Mucosa of stomach (tissue), 1 donor: Measurements from ENCODE around the gene ABHD12.

Experiments
- H3K27me3 ChIP-seq: one replicate; pipeline ENCODE4 v1.7.0; 2013; ENCODE audit warnings: mild to moderate bottlenecking, low read length; ENCODE audit not compliant: control insufficient read depth, insufficient read depth
- H3K36me3 ChIP-seq: one replicate; pipeline ENCODE4 v1.7.0; 2013; ENCODE audit warnings: low read length; ENCODE audit not compliant: control insufficient read depth, insufficient read depth
- H3K4me1 ChIP-seq: one replicate; pipeline ENCODE4 v1.7.0; 2013; ENCODE audit warnings: mild to moderate bottlenecking, low read length; ENCODE audit not compliant: control insufficient read depth, insufficient read depth
- H3K4me3 ChIP-seq: one replicate; pipeline ENCODE4 v1.7.0; 2013; ENCODE audit warnings: low read length
- H3K9ac ChIP-seq: one replicate; pipeline ENCODE4 v1.7.0; 2013; ENCODE audit warnings: mild to moderate bottlenecking, low read length, moderate library complexity
- H3K9me3 ChIP-seq: one replicate; pipeline ENCODE4 v1.7.0; 2013; ENCODE audit warnings: mild to moderate bottlenecking, low read length, moderate library complexity; ENCODE audit not compliant: control insufficient read depth
- donor health status: Pancreatic carcinoma.

Gene ABHD12

GRCh38 chr20:25284131-25284601 is 106.5 kb downstream of the ABHD12 start:
- Histone ChIP-seq H3K4me1 (no peaks in the 10 kb centered on the region), H3K4me3 (no peak overlapping the region), H3K9me3 (no peaks in the 10 kb centered on the region), H3K27me3 (no peaks in the 10 kb centered on the region), H3K9ac (no peak overlapping the region), H3K36me3 (peaks cover 13% of the 10 kb centered on the region)

- Histone ChIP-seq H3K36me3 (peaks cover 13% of the 10 kb centered on the region), H3K9me3 (no peaks in the 10 kb centered on the region), H3K9ac (no peak overlapping the region), H3K4me3 (no peak overlapping the region), H3K27me3 (no peaks in the 10 kb centered on the region), H3K4me1 (no peaks in the 10 kb centered on the region)
Measured at GRCh38 chr20:25283221-25283951, 107.2 kb downstream of the ABHD12 start.

GRCh38 chr20:25282796-25283195 is 107.8 kb downstream of the ABHD12 start:
- H3K9ac ChIP-seq = no peak overlapping the region
- no peaks in the 10 kb centered on the region for H3K27me3 ChIP-seq
- no peak overlapping the region for H3K4me3 ChIP-seq
- no peaks in the 10 kb centered on the region for H3K4me1 ChIP-seq
- H3K36me3 ChIP-seq = peaks cover 13% of the 10 kb centered on the region
- H3K9me3 ChIP-seq = no peaks in the 10 kb centered on the region

GRCh38 chr20:25282034-25282781 is 108.4 kb downstream of the ABHD12 start:
- Histone ChIP-seq H3K36me3 (peaks cover 13% of the 10 kb centered on the region), H3K9me3 (no peaks in the 10 kb centered on the region), H3K9ac (no peak overlapping the region), H3K27me3 (no peaks in the 10 kb centered on the region), H3K4me1 (no peaks in the 10 kb centered on the region), H3K4me3 (no peak overlapping the region)

DNA sequence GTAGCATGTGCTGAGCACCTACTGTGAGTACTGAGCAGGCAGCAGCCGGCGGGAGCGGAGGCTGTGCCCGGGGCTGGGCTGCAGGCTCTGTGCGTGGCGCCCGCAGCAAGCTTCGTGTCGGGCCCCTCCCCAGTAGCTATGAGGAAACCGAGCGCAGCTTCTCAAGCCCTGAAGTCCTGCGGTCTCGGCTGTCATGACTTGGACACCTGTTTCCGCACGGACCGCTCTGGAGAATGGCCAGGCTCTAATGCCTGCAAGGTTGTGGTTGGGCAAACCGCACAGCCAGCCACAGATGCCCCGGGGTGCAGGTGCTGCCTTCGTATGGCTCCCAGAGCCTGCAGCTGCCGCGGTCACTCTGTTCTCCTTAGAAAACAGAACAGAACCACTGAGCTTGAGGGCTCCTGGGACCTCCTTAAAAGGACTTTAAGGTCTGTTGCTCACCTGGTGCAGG is 109.1 kb downstream of the ABHD12 start:
- no peaks in the 10 kb centered on the region for H3K27me3 ChIP-seq
- peaks cover 13% of the 10 kb centered on the region for H3K36me3 ChIP-seq
- H3K9ac ChIP-seq = no peak overlapping the region
- no peaks in the 10 kb centered on the region for H3K9me3 ChIP-seq
- H3K4me3 ChIP-seq = no peak overlapping the region
- H3K4me1 ChIP-seq = no peaks in the 10 kb centered on the region

DNA sequence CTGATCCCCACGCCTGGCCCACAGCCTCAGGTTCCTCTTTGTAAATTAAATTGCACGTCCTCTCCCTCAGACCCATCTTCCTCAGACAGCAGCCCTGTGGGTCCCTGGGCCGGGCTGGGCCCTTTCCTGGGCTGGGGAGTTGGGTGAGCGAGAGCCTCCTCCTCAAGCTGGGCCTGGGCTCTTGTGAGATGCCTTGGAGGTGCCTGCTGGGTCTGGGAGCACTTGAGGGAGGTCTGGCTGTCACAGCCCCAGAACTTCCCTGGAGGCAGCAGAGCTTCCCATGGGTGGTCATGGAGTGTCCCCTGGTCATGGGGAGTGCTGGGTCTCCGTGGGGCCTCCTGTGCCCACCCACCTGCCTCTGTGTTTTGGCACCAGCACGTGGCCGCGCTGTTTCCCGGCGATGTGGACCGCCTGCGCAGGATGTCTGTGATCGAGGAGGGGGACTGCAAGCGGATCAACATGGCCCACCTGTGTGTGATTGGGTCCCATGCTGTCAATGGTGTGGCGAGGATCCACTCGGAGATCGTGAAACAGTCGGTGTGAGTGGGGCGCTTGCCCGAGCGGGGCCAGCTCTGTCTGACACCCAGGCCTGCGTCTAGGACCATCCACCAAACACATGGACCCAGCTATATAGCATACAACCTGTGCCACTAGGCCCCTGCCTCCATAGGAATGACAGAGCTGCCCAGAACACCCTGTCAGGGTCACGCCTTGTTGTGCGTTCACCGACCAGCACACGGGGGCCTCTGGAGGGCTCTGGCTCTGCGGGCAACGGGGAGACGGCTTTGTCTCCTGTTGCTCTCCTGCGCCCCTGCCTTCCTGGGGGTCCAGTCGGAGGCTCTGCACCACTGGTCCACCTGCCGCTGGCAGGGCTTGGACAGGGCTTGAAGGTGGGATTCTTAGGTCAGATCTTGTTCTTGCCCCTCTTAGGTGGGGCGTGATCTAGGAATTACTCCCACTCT is 109.8 kb downstream of the ABHD12 start:
- no peaks in the 10 kb centered on the region for H3K4me1 ChIP-seq
- no peak overlapping the region for H3K9ac ChIP-seq
- H3K9me3 ChIP-seq = no peaks in the 10 kb centered on the region
- no peak overlapping the region for H3K4me3 ChIP-seq
- H3K36me3 ChIP-seq = peaks cover 13% of the 10 kb centered on the region
- no peaks in the 10 kb centered on the region for H3K27me3 ChIP-seq

DNA sequence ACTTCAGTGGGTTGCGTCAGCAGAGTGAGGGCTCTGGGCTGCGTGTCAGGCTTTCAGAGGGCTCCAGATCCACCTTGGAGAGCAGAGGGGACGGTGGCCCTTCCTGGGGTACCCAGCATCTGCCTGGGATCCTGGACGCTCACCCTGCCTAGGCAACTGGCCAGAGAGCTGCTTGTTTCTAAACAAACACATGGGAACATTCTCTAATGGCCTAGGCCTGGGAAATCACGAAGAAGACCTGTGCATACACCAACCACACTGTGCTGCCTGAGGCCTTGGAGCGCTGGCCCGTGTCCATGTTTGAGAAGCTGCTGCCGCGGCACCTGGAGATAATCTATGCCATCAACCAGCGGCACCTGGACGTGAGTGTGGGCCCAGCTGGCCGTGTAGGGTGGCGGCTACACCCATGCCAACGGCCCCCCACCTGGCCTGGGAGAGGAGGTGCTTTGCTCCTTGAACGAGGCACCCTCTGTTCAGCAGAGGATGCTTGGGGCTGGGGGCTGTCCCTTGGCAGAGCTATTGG is 110.5 kb downstream of the ABHD12 start:
- Histone ChIP-seq H3K4me3 (no peak overlapping the region), H3K9me3 (no peaks in the 10 kb centered on the region), H3K9ac (no peak overlapping the region), H3K4me1 (no peaks in the 10 kb centered on the region), H3K27me3 (no peaks in the 10 kb centered on the region), H3K36me3 (peaks cover 13% of the 10 kb centered on the region)

DNA sequence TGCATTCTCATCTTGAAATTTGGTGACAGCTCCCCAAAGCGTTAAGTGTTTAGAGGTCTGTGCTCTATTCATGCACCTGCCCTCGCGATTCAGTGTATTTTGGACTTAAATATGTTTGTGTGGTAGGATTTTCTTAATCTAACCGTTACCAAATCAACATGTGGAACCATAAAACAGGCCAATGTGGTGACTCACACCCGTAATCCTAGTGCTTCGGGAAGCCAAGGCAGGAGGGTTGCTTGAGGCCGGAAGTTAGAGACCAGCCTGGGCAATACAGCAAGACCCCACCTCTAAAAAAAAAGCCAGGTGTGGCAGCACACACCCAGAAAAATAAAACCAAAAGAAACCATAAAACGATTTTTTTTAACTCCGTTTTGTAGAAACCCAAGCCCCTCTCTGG is 111.2 kb downstream of the ABHD12 start:
- H3K4me1 ChIP-seq = no peaks in the 10 kb centered on the region
- H3K9ac ChIP-seq = no peak overlapping the region
- no peaks in the 10 kb centered on the region for H3K27me3 ChIP-seq
- peaks cover 13% of the 10 kb centered on the region for H3K36me3 ChIP-seq
- no peaks in the 10 kb centered on the region for H3K9me3 ChIP-seq
- H3K4me3 ChIP-seq = no peak overlapping the region

DNA sequence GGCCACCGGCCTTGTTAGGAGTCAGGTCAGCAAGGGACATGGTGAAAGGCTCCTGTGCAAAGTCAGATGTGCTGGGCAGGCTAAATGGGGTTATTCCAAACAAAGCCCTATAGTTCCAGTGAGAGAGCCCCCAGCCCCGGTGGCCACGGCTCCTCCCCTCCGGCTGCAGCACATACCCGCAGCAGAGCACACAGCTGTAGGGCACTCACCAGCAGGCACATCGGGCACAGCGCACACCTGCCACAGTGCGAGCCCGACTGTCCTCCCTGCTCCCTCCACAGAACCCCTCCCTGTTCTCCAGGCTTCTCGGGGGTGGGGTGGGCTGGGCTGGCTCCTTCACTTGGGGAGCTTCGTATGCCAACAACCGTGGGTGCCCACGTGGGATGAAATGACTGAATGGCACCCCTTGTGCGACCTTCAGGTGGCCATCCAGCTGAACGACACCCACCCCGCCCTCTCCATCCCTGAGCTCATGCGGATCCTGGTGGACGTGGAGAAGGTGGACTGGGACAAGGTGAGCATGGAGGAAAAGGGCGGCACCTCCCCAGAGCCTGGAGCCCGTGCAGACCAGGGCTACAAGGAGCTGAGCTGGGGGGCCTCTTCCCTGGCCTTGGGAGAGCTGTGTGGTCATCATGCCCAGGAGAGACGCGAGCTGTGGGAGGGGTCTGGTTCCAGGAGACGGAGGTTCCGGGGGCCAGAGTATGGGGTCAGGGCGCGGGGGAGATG is 111.8 kb downstream of the ABHD12 start:
- peaks cover 7% of the 10 kb centered on the region for H3K36me3 ChIP-seq

DNA sequence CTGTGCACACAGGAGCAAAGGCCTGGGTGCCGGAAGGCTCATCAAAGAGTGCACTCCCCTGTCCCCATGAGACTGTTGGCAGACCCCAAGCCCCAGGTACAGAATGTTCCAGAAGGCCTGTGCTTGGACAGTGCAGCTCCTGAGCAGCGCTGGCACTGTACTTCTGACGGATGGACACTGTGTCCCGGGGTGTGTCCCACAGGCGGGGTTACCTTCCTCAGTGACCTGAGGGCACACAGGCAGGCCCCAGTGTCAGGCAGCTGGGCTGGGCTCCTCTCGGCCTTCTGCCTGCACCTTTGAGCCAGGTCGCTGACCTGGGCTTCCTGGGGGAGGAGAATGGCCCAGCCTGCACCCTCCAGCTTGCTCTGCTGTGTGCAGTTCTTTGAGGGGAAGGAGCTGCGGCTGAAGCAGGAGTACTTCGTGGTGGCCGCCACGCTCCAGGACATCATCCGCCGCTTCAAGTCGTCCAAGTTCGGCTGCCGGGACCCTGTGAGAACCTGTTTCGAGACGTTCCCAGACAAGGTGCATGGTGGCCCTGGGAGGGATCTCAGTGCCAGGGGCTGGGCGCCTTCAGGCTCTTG is 112.6 kb downstream of the ABHD12 start:
- no peak overlapping the region for H3K4me3 ChIP-seq
- H3K27me3 ChIP-seq = no peaks in the 10 kb centered on the region
- H3K9ac ChIP-seq = no peak overlapping the region
- H3K36me3 ChIP-seq = peaks cover 6% of the 10 kb centered on the region
- H3K4me1 ChIP-seq = no peaks in the 10 kb centered on the region
- H3K9me3 ChIP-seq = no peaks in the 10 kb centered on the region

More for the DNA sequence above, 111.8 kb downstream of the ABHD12 start:
- H3K4me3 ChIP-seq = no peak overlapping the region
- no peaks in the 10 kb centered on the region for H3K27me3 ChIP-seq
- H3K9me3 ChIP-seq = no peaks in the 10 kb centered on the region
- H3K4me1 ChIP-seq = no peaks in the 10 kb centered on the region
- H3K9ac ChIP-seq = no peak overlapping the region
